IPS DF 4.7 (cell line): ENCODE data around the gene DNAJC5G.
"Not testable (repeated sequence)": the region's sequence is repeated elsewhere in the genome, so short reads cannot be mapped to it uniquely, and the experiment has no call there.

Experiments
- DNase-seq: peaks from one replicate; pipeline ENCODE4 v3.0.0-alpha.2; 2013; ENCODE audit warnings: low spot score; ENCODE audit errors: extremely low read depth

Gene DNAJC5G

DNA sequence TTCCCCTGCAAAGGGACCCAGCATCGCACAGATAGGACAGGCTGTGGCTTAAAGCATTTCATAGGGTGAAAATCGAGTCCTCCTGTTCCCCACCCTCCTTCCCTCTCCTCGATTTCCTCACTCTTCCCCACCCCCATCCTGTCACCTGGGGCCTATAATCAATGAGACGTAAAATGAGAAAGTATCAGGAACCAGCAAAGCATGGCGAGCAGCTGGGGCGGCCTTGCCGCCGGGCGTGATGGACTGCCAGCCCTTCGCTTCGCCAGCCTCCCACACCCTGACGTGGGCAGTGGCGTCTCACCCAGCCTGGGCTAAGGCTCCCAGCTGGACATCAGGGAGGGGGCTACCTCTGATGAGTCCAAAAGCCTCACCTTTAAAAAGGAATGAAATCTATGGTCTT lies 23.5 kb upstream of the DNAJC5G start:
- DNase-seq = no peak

DNA sequence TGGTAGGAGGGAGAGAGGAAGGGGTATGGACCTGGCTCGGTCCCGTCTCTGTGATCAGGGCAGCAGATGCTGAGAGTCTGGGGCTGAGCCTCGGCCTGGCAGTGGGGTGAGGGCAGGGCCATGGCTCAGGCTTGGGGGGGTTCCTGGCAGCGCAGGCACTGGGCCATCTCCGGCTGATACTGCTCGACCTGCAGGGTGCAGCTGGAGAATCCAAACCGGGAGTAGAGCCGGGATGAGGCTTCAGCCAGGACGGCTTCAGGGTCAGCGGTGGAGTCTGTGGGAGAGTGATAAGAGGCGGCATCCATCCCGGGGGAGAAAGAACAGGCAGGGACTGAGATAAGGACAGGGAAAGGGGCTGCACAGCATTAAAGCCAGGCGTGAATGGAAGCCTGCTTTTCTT lies 20.0 kb upstream of the DNAJC5G start:
- DNase-seq = no peak

GRCh38 chr2:27255660-27256059 lies 19.6 kb upstream of the DNAJC5G start:
- no peak for DNase-seq

GRCh38 chr2:27256855-27257454 lies 18.3 kb upstream of the DNAJC5G start:
- no peak for DNase-seq

- DNase-seq = no peak
Measured at GRCh38 chr2:27258051-27258450, 17.2 kb upstream of the DNAJC5G start.

DNA sequence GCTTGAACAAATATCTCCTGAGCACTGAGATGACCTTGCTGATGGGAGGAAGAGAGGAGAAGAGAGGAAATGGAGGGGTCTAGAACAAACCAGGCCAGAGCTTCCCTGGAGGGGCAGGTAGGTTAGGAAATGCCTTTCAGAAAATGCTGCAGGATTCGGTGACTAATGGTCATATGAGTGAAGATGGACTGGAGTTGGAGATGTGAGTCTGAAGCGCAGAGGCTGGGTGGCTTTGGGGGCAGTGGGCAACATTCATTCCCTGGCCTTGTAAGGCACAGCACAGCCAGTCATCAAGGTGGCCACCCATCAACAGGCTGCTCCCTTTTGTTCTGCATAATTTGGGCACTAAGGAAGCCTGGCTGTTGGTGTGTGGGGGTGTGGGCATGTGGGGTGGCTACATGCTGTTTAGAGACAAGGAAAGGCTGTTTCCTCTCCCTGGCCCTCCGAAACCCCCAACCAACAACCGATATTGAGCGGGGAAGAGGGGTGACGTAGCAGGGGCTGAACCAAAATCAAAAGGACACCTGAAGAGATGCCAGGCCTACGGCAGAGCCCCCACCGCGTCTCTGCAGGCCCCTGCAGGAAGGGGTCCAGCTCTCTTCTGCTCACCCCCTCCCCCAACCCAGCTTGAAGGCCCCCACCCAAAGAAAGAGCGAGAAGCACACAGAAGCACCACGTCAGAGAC lies 13.8 kb upstream of the DNAJC5G start:
- DNase-seq = no peak

- DNase-seq = no peak
Measured at GRCh38 chr2:27261926-27262298, 13.3 kb upstream of the DNAJC5G start.

GRCh38 chr2:27262379-27263286 lies 12.6 kb upstream of the DNAJC5G start, which contains the start of gene SLC30A3:
Gene SLC30A3, minus strand, starts transcription at chr2:27263047. Its CDS starts 141 bp downstream, at chr2:27262906.
- DNase-seq = no peak

- DNase-seq = no peak
Measured at GRCh38 chr2:27263287-27264252, 11.7 kb upstream of the DNAJC5G start.

- DNase-seq = no peak
Measured at GRCh38 chr2:27264253-27264752, 10.9 kb upstream of the DNAJC5G start.

- no peak for DNase-seq
Measured at GRCh38 chr2:27264753-27265535, 10.3 kb upstream of the DNAJC5G start.

DNA sequence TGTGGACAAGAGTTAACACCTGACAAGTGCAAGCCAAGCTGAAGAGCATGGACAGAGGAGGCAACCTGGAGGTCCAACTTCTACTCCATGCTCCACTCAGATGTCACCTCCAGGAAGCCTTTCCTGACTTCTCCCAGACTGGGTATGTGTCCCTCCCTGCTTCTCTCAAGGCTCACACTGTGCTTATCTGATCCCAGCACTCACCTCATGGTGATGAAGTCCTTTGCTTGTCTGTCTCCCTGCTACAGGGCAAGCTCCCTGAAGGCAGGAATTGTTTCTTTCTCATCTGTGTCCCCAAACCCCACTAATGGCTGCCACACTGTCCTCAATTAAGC lies 9.7 kb upstream of the DNAJC5G start:
- DNase-seq = no peak

DNA sequence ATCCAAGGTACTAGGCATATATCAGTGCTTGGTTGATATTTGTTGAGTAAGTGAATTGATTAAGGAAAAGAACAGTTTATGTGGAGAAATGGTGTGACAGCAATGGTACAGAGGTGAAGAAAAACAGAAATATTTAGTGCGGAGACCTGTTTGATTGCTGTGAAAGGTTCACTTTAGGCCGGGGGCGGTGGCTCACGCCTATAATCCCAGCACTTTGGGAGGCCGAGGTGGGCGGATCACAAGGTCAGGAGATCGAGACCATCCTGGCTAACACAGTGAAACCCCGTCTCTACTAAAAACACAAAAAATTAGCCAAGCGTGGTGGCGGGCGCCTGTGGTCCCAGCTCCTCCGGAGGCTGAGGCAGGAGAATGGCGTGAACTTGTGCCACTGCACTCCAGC lies 6.9 kb upstream of the DNAJC5G start:
- DNase-seq = not testable (repeated sequence)

DNA sequence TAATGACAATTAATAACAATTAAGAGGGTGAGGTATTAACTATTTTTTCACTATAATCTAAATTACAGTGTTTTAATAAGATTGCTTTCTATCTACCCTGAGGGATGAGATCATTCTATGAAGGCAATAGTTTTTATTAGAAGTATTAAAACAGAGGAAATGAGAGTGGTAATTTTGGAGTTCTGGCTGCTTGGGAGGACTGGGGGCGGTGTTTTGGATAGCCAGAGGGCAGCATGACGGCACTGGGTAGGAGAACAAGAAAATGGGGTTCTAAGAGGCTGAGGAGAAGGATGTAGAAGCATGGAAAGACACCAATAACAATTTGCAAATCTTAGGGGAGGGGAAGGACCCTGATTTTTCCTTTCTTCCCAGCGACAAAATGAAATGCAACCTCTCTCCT lies 5.1 kb upstream of the DNAJC5G start:
- DNase-seq = no peak

- DNase-seq = no peak
Measured at GRCh38 chr2:27270670-27271069, 4.6 kb upstream of the DNAJC5G start.

- DNase-seq = no peak
Measured at GRCh38 chr2:27271631-27272340, 3.4 kb upstream of the DNAJC5G start.

DNA sequence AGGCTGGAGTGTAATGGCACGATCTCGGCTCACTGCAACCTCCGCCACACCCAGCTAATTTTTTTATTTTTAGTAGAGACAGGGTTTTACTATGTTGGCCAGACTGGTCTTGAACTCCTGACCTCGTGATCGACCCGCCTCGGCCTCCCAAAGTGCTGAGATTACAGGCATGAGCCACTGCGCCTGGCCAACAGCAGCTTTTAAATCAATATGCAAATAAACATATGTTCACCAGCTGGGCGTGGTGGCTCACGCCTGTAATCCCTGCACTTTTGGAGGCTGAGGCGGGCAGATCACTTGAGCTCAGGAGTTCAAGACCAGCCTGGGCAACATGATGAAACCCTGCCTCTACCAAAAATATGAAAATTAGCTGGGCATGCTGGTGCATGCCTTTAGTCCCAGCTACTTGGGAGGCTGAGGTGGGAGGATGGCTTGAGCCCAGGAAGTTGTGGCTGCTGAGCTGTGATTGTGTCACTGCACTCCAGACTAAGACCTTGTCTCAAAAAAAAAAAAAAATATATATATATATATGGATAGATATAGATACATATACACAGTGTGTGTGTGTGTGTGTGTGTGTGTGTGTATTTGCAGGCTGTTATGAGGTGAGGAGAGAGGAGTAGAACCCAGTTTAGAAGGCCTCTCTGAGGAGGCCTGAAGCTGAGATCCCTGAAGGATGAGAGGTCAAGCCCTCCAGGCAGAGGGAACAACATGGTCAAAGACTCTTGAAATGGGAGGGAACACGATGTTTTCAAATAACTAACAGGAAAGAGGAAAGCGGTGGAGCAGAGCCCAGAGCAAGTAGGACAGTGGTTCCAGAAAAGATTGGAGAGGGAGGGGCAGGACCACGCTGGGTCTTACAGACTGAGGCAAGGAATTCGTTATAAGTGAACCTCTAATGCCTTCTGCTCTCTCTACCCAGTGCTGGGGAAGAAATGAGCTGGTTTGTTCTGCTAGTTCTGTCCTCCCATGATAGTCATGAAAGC lies 2.4 kb upstream of the DNAJC5G start:
- DNase-seq = not testable (repeated sequence)

DNA sequence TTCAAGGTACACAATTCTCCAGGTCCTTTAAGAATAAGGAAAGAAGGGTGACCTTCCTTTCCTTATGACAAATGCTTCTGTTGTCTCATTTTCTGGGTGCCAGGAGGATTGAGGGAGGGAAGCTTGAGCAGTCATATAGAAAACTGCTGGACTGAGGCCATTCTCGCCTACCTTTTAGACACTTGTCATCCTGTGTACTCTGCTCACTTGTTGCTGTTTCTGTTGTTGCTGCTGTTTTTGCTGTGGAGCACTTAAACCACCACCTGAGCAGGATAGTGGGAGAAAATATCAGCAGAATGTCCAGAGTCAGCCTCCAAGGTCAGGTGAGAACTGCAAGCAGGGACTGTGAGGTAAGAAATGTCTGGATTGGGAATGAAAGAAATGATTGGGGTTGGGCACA lies 2.8 kb downstream of the DNAJC5G start:
- no peak for DNase-seq
